ENCODE measurements around the gene NTRK2.

The NTRK2 gene

GRCh38 chr9:84742261-84742660 lies 72.7 kb downstream of the NTRK2 start:
- no peak for DNase-seq

GRCh38 chr9:84744195-84744594 lies 74.7 kb downstream of the NTRK2 start:
- no peak for DNase-seq

- DNase-seq, result no peak
Measured at GRCh38 chr9:84744726-84745125, 75.2 kb downstream of the NTRK2 start.

DNA sequence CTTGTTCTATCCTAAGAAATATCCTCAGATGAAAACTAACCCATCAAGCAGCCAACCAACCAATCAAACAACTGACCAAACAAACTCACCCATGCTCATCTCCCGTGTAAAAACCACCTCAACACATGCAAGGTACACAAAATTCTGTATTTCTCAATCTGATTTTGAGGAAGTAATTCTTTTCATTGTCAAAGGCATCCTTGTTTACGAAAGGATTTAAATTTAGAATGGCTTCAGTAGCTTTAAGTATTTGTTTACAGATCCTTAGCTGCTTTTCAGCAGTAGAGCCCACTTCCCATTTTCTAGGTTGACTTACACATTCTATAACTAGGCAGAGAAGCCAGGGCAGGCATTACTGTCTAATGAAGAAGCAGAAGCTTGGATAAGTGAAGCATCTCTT lies 78.6 kb downstream of the NTRK2 start:
- no peak for DNase-seq

- DNase-seq, result no peak
Measured at GRCh38 chr9:84750152-84750865, 80.8 kb downstream of the NTRK2 start.

GRCh38 chr9:84751921-84752320 lies 82.4 kb downstream of the NTRK2 start:
- DNase-seq, result no peak

DNA sequence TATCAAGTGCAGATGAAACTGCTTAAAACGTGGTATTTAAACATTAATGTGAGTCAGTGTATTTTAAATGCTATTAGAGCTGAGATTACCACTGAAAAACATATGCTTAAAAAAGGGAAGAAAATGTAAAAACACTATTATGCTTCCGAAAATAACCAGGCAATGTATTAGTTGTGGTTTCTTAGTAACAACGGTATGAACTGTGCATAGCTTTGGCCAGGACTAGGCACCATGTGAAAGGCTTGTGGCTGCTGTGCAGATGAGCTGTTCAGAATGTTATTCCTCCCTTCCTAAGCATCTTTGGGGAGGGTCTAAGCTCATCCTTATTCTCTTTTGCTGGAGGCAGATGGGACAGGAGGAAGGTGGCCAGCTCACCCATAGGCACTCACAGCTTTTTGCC lies 84.9 kb downstream of the NTRK2 start:
- no peak for DNase-seq

- no peak for DNase-seq
Measured at GRCh38 chr9:84754881-84755280, 85.4 kb downstream of the NTRK2 start.

DNA sequence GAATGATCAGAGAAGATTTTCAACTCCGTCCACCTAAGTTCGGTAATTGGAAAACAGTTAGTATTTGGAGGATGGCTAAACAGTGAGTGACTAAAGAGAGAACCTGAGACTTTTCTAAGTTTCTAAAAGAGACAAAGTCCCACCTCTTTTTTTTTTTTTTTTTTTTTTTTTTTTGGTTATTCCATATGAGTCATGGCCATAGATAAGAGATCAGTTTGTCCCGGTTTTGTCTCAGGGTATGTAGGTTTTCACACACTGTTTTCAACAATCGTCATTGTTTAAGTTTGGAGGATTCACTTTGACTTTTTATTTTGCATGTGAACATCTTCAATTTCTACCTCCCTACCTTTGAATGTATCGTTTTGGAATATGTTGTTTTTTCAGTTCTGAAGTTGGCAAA lies 85.9 kb downstream of the NTRK2 start:
- no peak for DNase-seq

- no peak for DNase-seq
Measured at GRCh38 chr9:84756171-84756570, 86.6 kb downstream of the NTRK2 start.

GRCh38 chr9:84756731-84757130 lies 87.2 kb downstream of the NTRK2 start:
- no peak for DNase-seq

- no peak for DNase-seq
Measured at GRCh38 chr9:84758817-84759216, 89.3 kb downstream of the NTRK2 start.

DNA sequence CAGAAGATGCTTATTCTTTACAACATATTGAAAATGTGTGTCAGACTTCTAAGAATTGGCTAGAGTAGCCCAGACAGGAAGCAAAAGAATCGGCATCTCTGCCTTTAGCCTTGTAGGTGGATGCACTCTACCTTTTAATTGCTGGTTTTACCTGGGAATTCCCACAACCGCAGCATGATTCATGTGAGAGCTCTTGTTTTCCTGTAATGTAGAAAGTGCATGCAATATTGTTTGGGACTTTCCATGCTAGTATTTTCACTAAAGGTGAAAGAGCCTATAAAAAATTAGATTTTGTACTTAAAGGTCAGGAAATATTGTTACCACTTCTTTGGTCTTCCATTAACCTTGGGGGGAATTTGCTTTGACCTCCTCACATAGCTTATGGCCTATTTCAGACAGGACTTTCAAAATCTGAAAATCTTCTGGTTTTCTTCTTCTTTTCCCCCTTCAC lies 89.8 kb downstream of the NTRK2 start:
- DNase-seq, result no peak

GRCh38 chr9:84759804-84760203 lies 90.3 kb downstream of the NTRK2 start:
- no peak for DNase-seq

- no peak for DNase-seq
Measured at GRCh38 chr9:84761137-84761808, 91.7 kb downstream of the NTRK2 start.

- no peak for DNase-seq
Measured at GRCh38 chr9:84772511-84772910, 103.0 kb downstream of the NTRK2 start.

GRCh38 chr9:84773022-84773421 lies 103.5 kb downstream of the NTRK2 start:
- no peak for DNase-seq

DNA sequence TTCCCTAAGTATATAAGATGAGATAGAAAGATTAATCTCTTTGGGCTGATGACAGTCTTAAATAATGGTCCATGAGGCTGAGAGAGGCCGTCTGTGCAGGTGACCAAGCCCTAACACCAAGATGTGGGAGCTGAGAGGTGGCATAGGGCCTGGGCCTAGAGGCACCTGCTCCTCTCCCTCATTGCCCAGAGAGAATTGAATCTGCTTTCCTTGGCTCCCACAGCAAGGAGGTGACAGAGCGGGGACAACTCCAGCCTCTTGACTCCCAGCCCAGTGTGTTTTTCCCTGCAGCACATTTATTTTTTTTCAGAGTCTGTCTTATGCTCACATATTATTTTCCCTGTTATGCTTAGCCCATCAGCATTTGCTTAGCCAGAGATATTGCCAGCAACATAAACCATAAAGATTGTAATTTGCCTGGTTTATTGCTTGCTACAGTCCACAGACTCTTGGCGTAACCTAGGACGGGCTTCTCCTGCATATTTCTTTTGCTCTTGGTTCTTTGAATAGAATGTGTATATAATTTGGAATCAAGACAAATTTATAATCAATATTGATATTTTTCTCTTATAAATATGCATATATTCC lies 105.6 kb downstream of the NTRK2 start:
- no peak for DNase-seq

GRCh38 chr9:84778570-84778969 lies 109.0 kb downstream of the NTRK2 start:
- no peak for DNase-seq

DNA sequence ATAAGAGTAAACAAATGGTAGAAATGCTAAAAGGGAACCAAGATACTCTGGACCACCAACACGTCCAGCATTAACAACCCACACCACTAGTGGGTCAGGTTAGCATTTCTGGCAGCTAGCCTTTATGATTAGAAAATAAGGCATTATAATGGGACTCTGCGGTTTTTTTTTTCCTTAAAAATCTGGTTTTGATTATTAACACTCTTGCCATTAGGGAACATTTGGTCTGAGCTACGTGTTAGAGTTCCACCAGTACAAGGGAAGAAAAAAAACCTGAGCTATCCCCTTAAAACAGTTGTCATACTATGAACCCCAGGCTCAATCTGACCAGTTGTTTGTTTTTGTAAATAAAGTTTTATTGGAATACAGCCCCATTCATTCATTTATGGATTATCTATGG lies 110.4 kb downstream of the NTRK2 start:
- no peak for DNase-seq

- no peak for DNase-seq
Measured at GRCh38 chr9:84780385-84780784, 110.9 kb downstream of the NTRK2 start.

DNA sequence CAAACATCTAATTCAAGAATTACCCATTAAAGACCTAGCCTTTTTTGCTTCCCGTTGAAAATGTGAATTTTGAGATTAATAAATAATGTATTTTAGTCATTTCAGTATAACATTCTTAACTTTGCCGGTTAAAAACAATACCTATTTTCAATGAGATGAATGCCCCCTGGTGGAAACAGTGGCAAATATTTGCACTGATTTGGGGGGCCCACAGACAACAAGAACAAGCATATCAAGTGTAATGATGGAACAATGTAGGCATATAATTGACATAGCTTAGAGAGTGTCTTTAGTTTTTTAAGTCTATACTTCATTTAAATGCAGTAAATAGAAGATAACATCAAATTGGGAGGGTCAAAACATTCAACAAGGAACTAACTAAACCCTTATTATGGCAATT lies 111.9 kb downstream of the NTRK2 start:
- DNase-seq, result no peak

GRCh38 chr9:84781931-84782866 lies 112.7 kb downstream of the NTRK2 start:
- DNase-seq, result no peak
